HCT116 (cell line): ENCODE results near the gene TRAPPC12. TPM values are rescaled to one million over a fixed set of nuclear protein-coding genes. Genes with fewer than 3 reads are reported as not detected.

Source experiments
- ATAC-seq: fragments of 200-7000 bp; cut with Tn5 transposase; 2 replicates; pipeline ENCODE4 v1.9.1; 2020; ENCODE audit warnings: mild to moderate bottlenecking, moderate library complexity
- BruUV-seq: library from RNA; stranded (reverse); fragments of 400-500 nt; replicated peaks from 2 replicates; lab custom pipeline; 2021; lab: Mats Ljungman, UMichigan
- CTCF ChIA-PET: fragments of 300-600 bp; sonication (Branson Sonifier 250); formaldehyde crosslinking; loops from one replicate; lab custom pipeline; 2021; ENCODE audit warnings: antibody characterized with exemption; lab: Charles Lee
- POLR2A ChIA-PET: fragments of 300-600, 350-600 bp; sonication (Branson Sonifier 250); formaldehyde crosslinking; loops from one replicate; lab custom pipeline; 2021; ENCODE audit warnings: antibody characterized with exemption; lab: Charles Lee
- RAD21 ChIA-PET, 2 experiments: fragments of 300-600 bp; sonication (Branson Sonifier 250); formaldehyde crosslinking; loops; one replicate each; lab custom pipeline; 2023; ENCODE audit warnings: low total read pairs in 2 of 2; ENCODE audit not compliant: uncharacterized antibody in 2 of 2, unreplicated experiment in 2 of 2, low non-redundant PET in 1 of 2; lab: Charles Lee
- DNase-seq: peaks from one replicate; pipeline ENCODE4 v3.0.0-alpha.2; 2010; ENCODE audit warnings: low read depth, low spot score
- H2AFZ ChIP-seq: fragments of 200-600 bp; shearing (Covaris generic), sonication (generic); 2 replicates; pipeline ENCODE4 v1.6.1; 2017; ENCODE audit warnings: low read depth, mixed run types, mixed read lengths, antibody characterized with exemption, low read length; ENCODE audit not compliant: poor library complexity, severe bottlenecking
- H3K27ac ChIP-seq: 2 replicates; pipeline ENCODE4 v1.5.1; 2012; ENCODE audit warnings: low read depth, low read length
- H3K27me3 ChIP-seq: fragments of 200-600 bp; sonication (generic); 2 replicates; pipeline ENCODE4 v1.6.1; 2016; ENCODE audit warnings: mixed run types, low read length, mixed read lengths; ENCODE audit not compliant: insufficient read depth
- H3K36me3 ChIP-seq, 2 experiments: fragments of 200-500 bp in 1 of 2; fragments of 200-600 bp in 1 of 2; sonication (Bioruptor generic) in 1 of 2; sonication (generic) in 1 of 2; 2 replicates each; pipeline versions ENCODE4 v1.5.1 to v1.6.1; 2014 to 2016; ENCODE audit warnings: low read length in 2 of 2, inconsistent platforms in 1 of 2, mixed read lengths in 1 of 2, mixed run types in 1 of 2; ENCODE audit not compliant: insufficient read depth in 2 of 2, control insufficient read depth in 1 of 2
- H3K4me1 ChIP-seq, 2 experiments: fragments of 200-600 bp in 1 of 2; sonication (generic) in 1 of 2; 2 replicates each; pipeline versions ENCODE4 v1.5.1 to v1.6.1; 2012 to 2017; ENCODE audit warnings: low read length in 2 of 2, inconsistent platforms in 1 of 2, mild to moderate bottlenecking in 1 of 2, mixed read lengths in 1 of 2, mixed run types in 1 of 2, moderate library complexity in 1 of 2; ENCODE audit not compliant: insufficient read depth in 2 of 2, control insufficient read depth in 1 of 2
- H3K4me2 ChIP-seq: fragments of 200-600 bp; sonication (generic); 2 replicates; pipeline ENCODE4 v1.6.1; 2017; ENCODE audit warnings: mixed run types, low read length, mixed read lengths
- H3K4me3 ChIP-seq, 2 experiments: fragments of 200-600 bp in 1 of 2; sonication (generic) in 1 of 2; replicated peaks in 1 of 2; 2 replicates each; pipeline ENCODE4 v1.5.1; 2011 to 2016; ENCODE audit warnings: low read length in 2 of 2, control low read depth in 1 of 2, low read depth in 1 of 2, mild to moderate bottlenecking in 1 of 2, mixed read lengths in 1 of 2, mixed run types in 1 of 2
- H3K79me2 ChIP-seq: fragments of 200-600 bp; sonication (generic); 2 replicates; pipeline ENCODE4 v1.6.1; 2017; ENCODE audit warnings: mild to moderate bottlenecking, mixed run types, low read length, moderate library complexity, mixed read lengths; ENCODE audit not compliant: insufficient read depth
- H3K9ac ChIP-seq: fragments of 200-600 bp; sonication (generic); 2 replicates; pipeline ENCODE4 v1.6.1; 2016; ENCODE audit warnings: low read length, mixed read lengths
- H3K9me2 ChIP-seq: fragments of 200-600 bp; sonication (generic), shearing (Covaris generic); 2 replicates; pipeline ENCODE4 v1.6.1; 2017; ENCODE audit warnings: mixed run types, mild to moderate bottlenecking, moderate library complexity; ENCODE audit not compliant: insufficient read depth
- H3K9me3 ChIP-seq, 2 experiments: fragments of 200-500 bp in 1 of 2; fragments of 200-600 bp in 1 of 2; sonication (Bioruptor generic) in 1 of 2; sonication (generic) in 1 of 2; 2 replicates each; pipeline ENCODE4 v1.6.1; 2014 to 2017; ENCODE audit warnings: low read length in 2 of 2, mixed read lengths in 2 of 2, inconsistent platforms in 1 of 2, low read depth in 1 of 2, mild to moderate bottlenecking in 1 of 2, mixed run types in 1 of 2, moderate library complexity in 1 of 2; ENCODE audit not compliant: control insufficient read depth in 1 of 2, insufficient read depth in 1 of 2
- H4K20me1 ChIP-seq: fragments of 200-600 bp; sonication (generic), shearing (Covaris generic); 2 replicates; pipeline ENCODE4 v1.6.1; 2017; ENCODE audit warnings: mixed run types, mild to moderate bottlenecking, moderate library complexity; ENCODE audit not compliant: insufficient read depth
- CBX3 ChIP-seq: IDR thresholded peaks from 2 replicates; pipeline ENCODE4 v1.6.1; 2012; ENCODE audit warnings: low read depth
- EGR1 ChIP-seq: IDR thresholded peaks from 2 replicates; pipeline ENCODE4 v1.6.1; 2012; ENCODE audit warnings: low read depth
- ELF1 ChIP-seq: IDR thresholded peaks from 2 replicates; pipeline ENCODE4 v1.6.1; 2012; ENCODE audit warnings: low read depth, borderline replicate concordance
- JUND ChIP-seq: IDR thresholded peaks from 2 replicates; pipeline ENCODE4 v1.6.1; 2012
- RAD21 ChIP-seq: IDR thresholded peaks from 2 replicates; pipeline ENCODE4 v1.6.1; 2012; ENCODE audit warnings: low read depth, mild to moderate bottlenecking
- SP1 ChIP-seq: IDR thresholded peaks from 2 replicates; pipeline ENCODE4 v1.6.1; 2012; ENCODE audit warnings: low read depth
- TCF7L2 ChIP-seq: IDR thresholded peaks from 2 replicates; pipeline ENCODE4 v1.7.0; 2011; ENCODE audit warnings: borderline replicate concordance, inconsistent platforms; ENCODE audit not compliant: insufficient read depth, insufficient read length; ENCODE audit errors: extremely low read depth
- ZBTB33 ChIP-seq: IDR thresholded peaks from 2 replicates; pipeline ENCODE4 v1.6.1; 2011; ENCODE audit warnings: mild to moderate bottlenecking, low read length, moderate library complexity; ENCODE audit not compliant: insufficient replicate concordance; ENCODE audit errors: extremely low read depth
- ZNF274 ChIP-seq: fragments of 200-500 bp; sonication (Bioruptor generic); IDR thresholded peaks from 2 replicates; pipeline ENCODE4 v1.6.1; 2014; ENCODE audit warnings: mild to moderate bottlenecking, low read depth, low read length, inconsistent platforms
- intact Hi-C: fragments of 100-400 bp; cut with micrococcal nuclease; formaldehyde crosslinking; loops from 2 replicates; pipeline ENCODE4 v1.10.0; 2022
- total RNA-seq: library from RNA; stranded (reverse); gene quantifications from one replicate; pipeline ENCODE4 v1.2.1, GENCODE V29; 2021; ENCODE audit not compliant: unreplicated experiment
- TF ChIP-seq, protein P1 (sequence below): IDR thresholded peaks from 2 replicates; pipeline ENCODE4 v1.6.1; 2012
- TF ChIP-seq, protein P2 (sequence below): IDR thresholded peaks from 2 replicates; pipeline ENCODE4 v1.6.1; 2012

The TRAPPC12 gene
- total RNA-seq, 1 experiment from 2014 or later: 47.4 TPM

DNA sequence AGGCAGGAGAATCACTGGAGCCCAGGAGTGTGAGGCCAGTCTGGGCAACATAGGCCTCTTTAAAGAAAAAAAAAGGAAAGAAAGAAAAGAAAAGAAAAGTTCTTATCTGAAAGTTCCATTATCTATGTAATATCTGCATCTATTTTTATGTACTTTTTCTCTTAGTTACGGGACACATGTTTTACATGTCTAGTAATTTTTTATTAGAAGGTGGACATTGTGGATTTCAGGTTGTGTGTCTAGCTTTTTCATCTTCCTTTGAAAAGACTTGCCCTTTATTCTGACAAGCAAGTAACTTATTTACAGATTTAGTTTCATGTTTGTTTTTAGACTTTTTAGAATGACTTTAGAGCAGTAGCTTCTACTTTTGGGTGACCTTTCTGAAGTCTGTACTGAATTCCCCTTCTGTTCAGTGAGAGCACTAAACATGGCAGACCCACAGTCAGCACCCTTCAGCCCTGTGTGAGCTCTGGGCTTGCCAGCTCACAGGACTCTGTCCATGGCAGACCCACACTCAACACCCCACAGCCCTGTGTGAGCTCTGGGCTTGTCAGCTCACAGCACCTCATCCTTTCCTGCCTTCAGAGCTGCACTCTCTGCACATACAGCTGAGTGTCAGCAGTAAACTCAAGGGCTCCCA is 17.5 kb downstream of the TRAPPC12 start:
- ChIA-PET RAD21 (no interaction called here), POLR2A (no interaction called here), CTCF (no interaction called here)
- H3K79me2 ChIP-seq: peaks cover 23% of the 10 kb centered on the region
- H4K20me1 ChIP-seq: no peaks in the 10 kb centered on the region
- H3K9ac ChIP-seq: no peak overlapping the region
- H3K9me3 ChIP-seq: peaks cover 0 to 18% of the 10 kb centered on the region in 2 experiments; a peak in 3 of 4 replicates
- H3K27me3 ChIP-seq: no peaks in the 10 kb centered on the region
- H2AFZ ChIP-seq: no peak overlapping the region
- H3K36me3 ChIP-seq: peaks cover 0 to 18% of the 10 kb centered on the region in 2 experiments; a peak in 2 of 4 replicates
- ATAC-seq (no peak), DNase-seq (no peak)
- TF ChIP-seq RAD21 (no peak), ZBTB33 (no peak), ELF1 (no peak)
- intact Hi-C loops: no loop called here
- H3K4me1 ChIP-seq: no peaks in the 10 kb centered on the region
- H3K4me3 ChIP-seq: no peak overlapping the region
- H3K9me2 ChIP-seq: no peaks in the 10 kb centered on the region
- no peak overlapping the region for H3K4me2 ChIP-seq
- BruUV-seq: no TSS peak
- H3K27ac ChIP-seq: no peak overlapping the region

DNA sequence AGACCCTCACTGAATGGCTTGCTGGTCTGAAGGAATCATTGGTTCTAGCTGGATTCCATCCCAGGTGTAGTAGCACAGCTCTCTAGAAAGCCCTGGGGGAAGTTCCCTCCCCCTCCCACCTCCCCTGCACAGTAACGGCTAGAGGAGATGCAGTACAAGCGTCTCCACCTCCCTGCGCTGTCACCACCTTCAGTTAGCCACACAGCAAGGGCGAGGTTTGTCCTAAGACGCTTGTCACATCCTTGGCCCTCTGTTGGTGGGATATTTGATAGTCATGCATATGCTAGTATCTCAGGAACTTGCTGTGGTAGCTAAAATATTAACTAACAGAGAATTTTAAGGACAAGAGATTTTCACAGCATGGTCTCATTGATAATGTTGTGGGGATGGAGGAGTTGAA is 19.4 kb downstream of the TRAPPC12 start:
- H3K4me3 ChIP-seq: no peak overlapping the region
- RAD21 ChIA-PET: no interaction called here
- H3K9ac ChIP-seq: no peak overlapping the region
- peak; percentile 36; the same call in 1 of the 2 replicates for ATAC-seq
- POLR2A ChIA-PET: no interaction called here
- no peak overlapping the region for H3K27ac ChIP-seq
- CTCF ChIA-PET: no interaction called here
- H3K36me3 ChIP-seq: peaks cover 4 to 18% of the 10 kb centered on the region in 2 experiments; a peak in 3 of 4 replicates
- H3K79me2 ChIP-seq: peaks cover 19% of the 10 kb centered on the region
- H3K4me2 ChIP-seq: no peak overlapping the region
- no peaks in the 10 kb centered on the region for H3K4me1 ChIP-seq
- H3K9me2 ChIP-seq: no peaks in the 10 kb centered on the region
- H4K20me1 ChIP-seq: no peaks in the 10 kb centered on the region
- no peak for DNase-seq
- H2AFZ ChIP-seq: no peak overlapping the region
- BruUV-seq: no TSS peak
- no peaks in the 10 kb centered on the region for H3K27me3 ChIP-seq
- peaks cover 0 to 18% of the 10 kb centered on the region in 2 experiments; a peak in 3 of 4 replicates for H3K9me3 ChIP-seq
- intact Hi-C loops: no loop called here
- TF ChIP-seq ZNF274 (no peak), JUND (no peak), EGR1 (no peak), SP1 (no peak), CBX3 (no peak), ZBTB33 (no peak), TCF7L2 (no peak)
- TF ChIP-seq, protein P1, sequence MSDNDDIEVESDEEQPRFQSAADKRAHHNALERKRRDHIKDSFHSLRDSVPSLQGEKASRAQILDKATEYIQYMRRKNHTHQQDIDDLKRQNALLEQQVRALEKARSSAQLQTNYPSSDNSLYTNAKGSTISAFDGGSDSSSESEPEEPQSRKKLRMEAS: no peak
- TF ChIP-seq, protein P2, sequence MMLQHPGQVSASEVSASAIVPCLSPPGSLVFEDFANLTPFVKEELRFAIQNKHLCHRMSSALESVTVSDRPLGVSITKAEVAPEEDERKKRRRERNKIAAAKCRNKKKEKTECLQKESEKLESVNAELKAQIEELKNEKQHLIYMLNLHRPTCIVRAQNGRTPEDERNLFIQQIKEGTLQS: no peak
